GM10248 (cell line): ENCODE data around the gene HBD.

Experiments
- CTCF ChIA-PET: fragments of 300-600 bp; sonication (Branson Sonifier 250); formaldehyde crosslinking; extraction: SDS; loops from one replicate; lab custom pipeline; 2021; ENCODE audit warnings: antibody characterized with exemption; lab: Yijun Ruan, JAX
- POLR2A ChIA-PET: fragments of 350-650 bp; sonication (Branson Sonifier 250); formaldehyde crosslinking; extraction: SDS; loops from one replicate; lab custom pipeline; 2020; ENCODE audit warnings: antibody characterized with exemption; lab: Yijun Ruan, JAX
- DNase-seq: peaks from one replicate; pipeline ENCODE4 v3.0.0; 2012; ENCODE audit errors: extremely low spot score
- CTCF ChIP-seq: IDR thresholded peaks from 2 replicates; pipeline ENCODE4 v1.5.1; 2012; ENCODE audit warnings: mild to moderate bottlenecking, low read depth; ENCODE audit errors: extremely low read depth, missing control alignments, control extremely low read depth

Gene HBD

DNA sequence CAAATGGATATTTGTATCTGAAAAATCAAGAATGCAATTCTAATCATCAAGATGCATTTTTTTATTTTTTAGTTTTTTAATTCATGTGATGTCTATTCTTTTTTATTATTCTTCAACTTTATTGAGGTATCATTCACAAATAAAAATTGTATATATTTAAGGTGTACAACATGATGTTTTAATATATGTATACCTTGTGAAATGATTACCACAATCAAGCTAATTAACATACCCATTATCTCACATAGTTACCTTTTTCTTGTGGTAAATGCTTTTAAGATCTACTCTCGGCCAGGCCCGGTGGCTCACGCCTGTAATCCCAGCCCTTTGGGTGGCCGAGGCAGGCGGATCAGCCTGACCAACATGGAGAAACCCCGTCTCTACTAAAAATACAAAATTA is 11.1 kb downstream of the HBD start:
- DNase-seq, result no peak
- TF ChIP-seq CTCF, result no peak
- CTCF ChIA-PET, result no interaction called here
- POLR2A ChIA-PET, result no interaction called here

DNA sequence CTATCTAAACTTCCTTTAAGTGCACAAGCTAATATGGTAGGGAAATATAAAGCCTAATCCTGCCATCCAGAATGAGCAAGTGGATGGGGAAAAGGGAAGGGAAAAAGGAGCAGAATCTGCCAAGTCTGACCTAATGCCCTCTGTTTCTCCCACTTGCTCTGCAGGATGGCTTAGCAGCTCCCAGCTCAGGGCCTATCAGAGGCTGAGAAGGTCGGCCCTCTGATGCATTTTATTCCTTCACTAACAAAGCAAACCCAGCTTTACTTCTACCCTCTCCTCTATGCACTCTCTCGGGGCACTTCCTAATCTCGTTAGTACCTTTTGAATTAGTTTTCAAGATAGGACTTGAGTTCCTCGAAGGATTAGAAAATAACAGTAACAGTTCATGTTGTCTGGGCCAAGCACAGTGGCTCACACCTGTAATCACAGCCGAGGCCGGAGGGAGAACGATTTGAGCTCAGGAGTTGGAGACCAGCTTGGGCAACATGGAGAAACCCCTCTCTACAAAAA is 23.9 kb downstream of the HBD start:
- DNase-seq, result no peak
- ChIA-PET POLR2A (no interaction called here), CTCF (interaction anchor here (1.3 kb wide), 1 partner anchor 81 kb away, joined by 4 read pairs; no protein-coding TSS in a partner anchor)
- TF ChIP-seq CTCF, result no peak

DNA sequence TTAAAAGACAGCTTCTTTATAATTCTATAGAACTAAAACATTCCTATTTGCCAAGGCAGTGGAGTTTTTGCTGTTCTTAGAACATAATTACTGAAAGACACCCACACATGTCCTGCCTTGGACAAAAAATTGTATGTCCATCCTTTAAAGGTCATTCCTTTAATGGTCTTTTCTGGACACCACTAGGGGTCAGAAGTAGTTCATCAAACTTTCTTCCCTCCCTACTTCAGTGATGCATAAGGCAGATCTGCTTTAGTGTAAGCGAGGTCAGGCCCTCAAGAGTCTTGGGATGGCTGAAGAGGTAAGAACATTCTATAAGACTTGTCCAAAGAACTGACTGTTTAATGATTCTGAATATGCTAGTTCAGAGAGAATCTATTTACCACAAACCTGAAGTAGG is 29.5 kb downstream of the HBD start:
- POLR2A ChIA-PET, result no interaction called here
- CTCF ChIA-PET, result interaction anchor here (0.9 to 4.4 kb wide), 3 partner anchors 8 to 177 kb away, joined by 3 to 20 read pairs (median 6); no protein-coding TSS in a partner anchor
- peak; percentile 39 for TF ChIP-seq CTCF
- DNase-seq, result peak; percentile 39

GRCh38 chr11:5203366-5203765 is 30.9 kb downstream of the HBD start:
- POLR2A ChIA-PET, result no interaction called here
- no peak for DNase-seq
- TF ChIP-seq CTCF, result no peak
- CTCF ChIA-PET, result interaction anchor here (0.7 to 4.4 kb wide), 5 partner anchors 10 to 179 kb away, joined by 3 to 20 read pairs (median 3); no protein-coding TSS in a partner anchor

- no peak for TF ChIP-seq CTCF
- ChIA-PET POLR2A (no interaction called here), CTCF (interaction anchor here (4.4 kb wide), 1 partner anchor 12 kb away, joined by 20 read pairs; no protein-coding TSS in a partner anchor)
- no peak for DNase-seq
Measured at GRCh38 chr11:5200582-5200981, 33.7 kb downstream of the HBD start, which contains the start of gene OR51V1. TSS of gene OR51V1 (minus strand) at chr11:5200682. CDS start at chr11:5200682, 0 bp downstream.

- CTCF ChIA-PET, result interaction anchor here (1.6 kb wide), 1 partner anchor 10 kb away, joined by 4 read pairs; no protein-coding TSS in a partner anchor
- DNase-seq, result no peak
- TF ChIP-seq CTCF, result no peak
- POLR2A ChIA-PET, result no interaction called here
Measured at GRCh38 chr11:5198285-5198684, 36.0 kb downstream of the HBD start.

- no peak for TF ChIP-seq CTCF
- DNase-seq, result no peak
- ChIA-PET POLR2A (no interaction called here), CTCF (interaction anchor here (1.6 kb wide), 1 partner anchor 10 kb away, joined by 4 read pairs; no protein-coding TSS in a partner anchor)
Measured at GRCh38 chr11:5197536-5197935, 36.7 kb downstream of the HBD start.
